ENCODE measurements around the gene DTX1. TPM values are rescaled to one million over a fixed set of nuclear protein-coding genes. Genes with fewer than 3 reads are reported as not detected.

The DTX1 gene
- polyA plus RNA-seq, 3 donors from 2014 or later, result 1.1 to 2.1 TPM; not detected in 1

DNA sequence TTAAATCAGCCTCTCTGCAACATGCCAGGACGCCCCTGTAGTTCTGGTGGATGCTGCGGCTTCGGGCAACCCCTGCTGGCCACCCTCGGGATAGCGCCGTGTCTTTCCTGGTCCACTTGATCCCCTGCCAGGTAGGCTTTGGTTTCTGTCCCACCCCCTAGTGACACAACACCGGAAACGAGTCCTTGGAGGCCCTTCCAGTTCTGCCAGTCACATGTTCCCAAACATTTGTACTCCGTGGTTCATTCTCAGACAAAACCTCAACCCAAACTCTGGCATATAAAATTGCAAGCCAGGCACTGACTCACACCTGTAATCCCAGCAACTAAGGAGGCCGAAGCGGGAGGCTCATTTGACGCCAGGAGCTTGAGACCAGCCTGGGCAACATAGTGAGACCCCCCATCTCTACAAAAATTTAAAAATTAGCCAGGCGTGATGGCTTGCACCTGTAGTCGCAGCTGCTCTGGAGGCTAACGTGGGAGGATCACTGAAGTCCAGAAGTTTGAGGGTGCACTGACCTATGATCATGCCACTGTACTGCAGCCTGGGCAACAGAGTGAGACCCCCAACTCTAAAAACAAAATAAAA is 42.0 kb downstream of the DTX1 start:
- H3K4me1 Mint-ChIP-seq, result peaks cover 7 to 9% of the 10 kb centered on the region in 2 donors
- peak overlapping the region in 1 of 6 donors; percentile 21 for H3K27ac Mint-ChIP-seq
- peaks cover 0 to 2% (median 0%) of the 10 kb centered on the region in 6 donors for H3K9me3 Mint-ChIP-seq
- no peak overlapping the region for H3K4me3 Mint-ChIP-seq
- peak; percentile 43 to 49 (median 44) for DNase-seq
- H3K27me3 Mint-ChIP-seq (ENCODE audit: low read depth in 3 of 3), result peaks cover 0 to 4% (median 2%) of the 10 kb centered on the region in 3 donors
- no peaks in the 10 kb centered on the region for H3K36me3 Mint-ChIP-seq

DNA sequence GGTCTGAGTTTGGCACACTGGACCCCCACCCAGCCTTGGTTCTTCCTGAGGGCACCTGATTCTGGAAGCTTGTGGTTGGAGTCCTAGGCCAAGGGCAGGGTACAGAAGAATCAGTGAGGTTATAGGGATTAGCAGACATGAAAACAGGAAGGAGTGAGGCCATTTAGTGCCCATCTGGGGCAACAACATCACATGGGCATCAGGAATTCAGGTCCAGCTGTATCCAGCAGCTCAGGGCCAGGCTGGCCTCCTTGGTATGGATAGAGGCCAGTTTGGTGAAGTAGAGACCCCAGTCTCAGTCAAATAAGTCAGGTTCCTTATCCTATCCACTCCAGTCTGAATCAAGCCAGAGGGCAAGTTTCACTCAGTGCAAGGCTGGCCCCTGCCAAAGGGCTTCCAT is 42.8 kb downstream of the DTX1 start:
- Mint-ChIP-seq H3K27me3 (ENCODE audit: low read depth in 3 of 3) (peaks cover 0 to 4% (median 2%) of the 10 kb centered on the region in 3 donors), H3K4me3 (no peak overlapping the region), H3K36me3 (no peaks in the 10 kb centered on the region), H3K9me3 (peaks cover 0 to 2% (median 0%) of the 10 kb centered on the region in 6 donors), H3K27ac (no peak overlapping the region), H3K4me1 (peaks cover 7 to 9% of the 10 kb centered on the region in 2 donors)
- no peak for DNase-seq

DNA sequence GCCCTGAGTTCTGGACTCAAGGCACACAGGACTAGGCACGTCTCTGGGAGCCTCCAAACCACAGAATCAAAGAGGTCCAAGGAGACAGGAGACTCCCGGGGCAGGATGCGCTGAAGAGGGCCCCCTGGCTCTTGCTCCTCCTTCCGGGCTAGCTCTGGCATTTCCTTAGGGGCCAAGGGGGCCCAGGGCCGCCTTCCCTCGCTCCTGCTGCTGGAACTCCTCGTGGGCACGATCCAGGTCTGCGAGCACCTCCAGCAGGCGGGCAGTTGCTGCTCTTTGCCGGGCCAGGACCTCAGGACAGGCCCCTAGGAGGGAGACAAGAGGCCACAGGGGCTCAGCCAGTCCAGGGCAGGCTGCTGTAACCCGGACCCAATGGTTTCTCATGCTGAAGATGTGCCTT is 43.2 kb downstream of the DTX1 start:
- DNase-seq, result no peak
- Mint-ChIP-seq H3K36me3 (no peaks in the 10 kb centered on the region), H3K27ac (no peak overlapping the region), H3K4me3 (no peak overlapping the region), H3K9me3 (peaks cover 0 to 2% (median 0%) of the 10 kb centered on the region in 6 donors), H3K4me1 (peaks cover 7 to 9% of the 10 kb centered on the region in 2 donors), H3K27me3 (ENCODE audit: low read depth in 3 of 3) (peaks cover 0 to 4% (median 2%) of the 10 kb centered on the region in 3 donors)

DNA sequence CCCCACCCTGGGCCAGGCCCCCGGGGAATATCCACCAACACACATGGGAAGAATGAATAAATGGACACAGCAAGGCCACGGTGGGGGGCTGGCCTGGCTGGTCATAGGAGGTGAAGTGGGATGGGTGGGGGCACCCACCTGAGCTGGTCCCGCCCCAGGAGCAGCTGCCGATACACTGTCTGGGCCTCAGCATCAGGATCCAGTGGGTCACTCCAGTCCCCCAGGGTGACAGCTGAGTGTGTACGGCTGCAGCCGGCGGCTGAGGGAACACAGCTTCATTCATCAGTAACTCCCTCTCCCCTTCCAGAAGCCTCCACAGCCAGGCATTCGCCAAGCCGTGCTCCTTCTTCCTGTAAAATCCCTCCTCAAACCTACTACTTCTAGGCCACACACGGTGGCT is 45.2 kb downstream of the DTX1 start:
- DNase-seq, result no peak
- peaks cover 0 to 2% (median 0%) of the 10 kb centered on the region in 6 donors for H3K9me3 Mint-ChIP-seq
- peaks cover 0 to 2% (median 2%) of the 10 kb centered on the region in 3 donors for H3K27me3 Mint-ChIP-seq (ENCODE audit: low read depth in 3 of 3)
- no peaks in the 10 kb centered on the region for H3K36me3 Mint-ChIP-seq
- H3K27ac Mint-ChIP-seq, result no peak overlapping the region
- H3K4me3 Mint-ChIP-seq, result no peak overlapping the region
- peaks cover 1 to 4% of the 10 kb centered on the region in 2 donors for H3K4me1 Mint-ChIP-seq

DNA sequence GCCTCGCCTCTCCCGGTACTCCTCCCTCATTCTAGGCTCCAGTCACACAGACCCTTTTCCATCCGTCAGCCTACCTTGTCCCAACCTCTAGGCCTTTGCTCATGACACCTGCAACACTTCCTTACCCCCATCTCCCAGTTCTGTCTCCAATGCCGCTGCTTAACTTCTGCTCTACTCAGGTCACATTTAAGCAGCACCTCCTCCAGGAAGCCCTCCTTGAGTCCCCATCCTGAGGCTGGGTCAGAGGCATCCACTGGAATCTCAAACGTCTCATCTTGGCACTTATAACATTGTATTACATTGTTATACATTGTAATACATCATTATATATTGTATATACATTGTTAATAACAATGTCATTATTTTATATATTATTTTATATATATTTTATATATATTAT is 46.3 kb downstream of the DTX1 start:
- no peak overlapping the region for H3K27ac Mint-ChIP-seq
- H3K4me3 Mint-ChIP-seq, result no peak overlapping the region
- H3K4me1 Mint-ChIP-seq, result peaks cover 1 to 4% of the 10 kb centered on the region in 2 donors
- peaks cover 0 to 2% (median 0%) of the 10 kb centered on the region in 6 donors for H3K9me3 Mint-ChIP-seq
- H3K27me3 Mint-ChIP-seq (ENCODE audit: low read depth in 3 of 3), result peaks cover 0 to 5% (median 2%) of the 10 kb centered on the region in 3 donors
- DNase-seq, result no peak
- no peaks in the 10 kb centered on the region for H3K36me3 Mint-ChIP-seq

DNA sequence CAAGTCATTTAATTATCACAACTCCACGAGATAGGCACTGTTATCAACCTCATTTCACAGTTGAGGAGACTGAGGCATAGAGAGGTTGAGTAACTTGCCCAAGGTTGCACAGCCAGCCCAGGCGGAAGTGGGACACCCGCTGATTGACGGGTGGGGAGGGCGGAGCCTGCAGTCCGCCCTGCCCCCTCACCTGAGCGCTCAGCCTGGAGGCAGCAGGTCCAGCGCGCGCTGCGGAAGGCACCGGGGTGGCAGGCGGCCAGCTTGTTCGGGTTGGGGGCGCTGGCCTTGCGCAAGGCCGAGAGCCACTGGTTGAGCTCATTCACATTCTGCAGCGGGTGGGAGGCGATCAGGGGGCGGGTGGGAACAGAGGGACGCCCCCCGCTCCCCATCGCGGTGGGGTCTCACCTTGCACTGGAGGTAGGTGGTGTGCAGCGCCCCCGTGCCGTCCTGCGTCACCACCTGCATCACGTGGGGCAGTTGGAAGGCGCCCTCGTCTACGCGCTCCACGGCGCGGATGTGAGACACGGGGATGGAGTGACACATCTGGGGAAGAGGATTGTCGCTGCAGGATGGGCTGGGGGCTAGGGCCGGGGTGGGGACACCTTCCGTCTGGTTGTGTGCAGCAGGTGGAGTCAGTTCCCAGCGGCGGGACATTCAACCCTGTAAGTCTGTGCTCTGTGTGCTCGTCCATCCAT is 47.4 kb downstream of the DTX1 start:
- Mint-ChIP-seq H3K4me3 (peak overlapping the region in 4 of 5 donors; percentile 30 to 62 (median 42)), H3K36me3 (no peaks in the 10 kb centered on the region), H3K27me3 (ENCODE audit: low read depth in 3 of 3) (peaks cover 0 to 5% (median 2%) of the 10 kb centered on the region in 3 donors), H3K27ac (no peak overlapping the region), H3K4me1 (peaks cover 1 to 4% of the 10 kb centered on the region in 2 donors), H3K9me3 (peaks cover 0 to 2% (median 0%) of the 10 kb centered on the region in 6 donors)
- peak in 2 of 3 donors; percentile 27 to 30 for DNase-seq

DNA sequence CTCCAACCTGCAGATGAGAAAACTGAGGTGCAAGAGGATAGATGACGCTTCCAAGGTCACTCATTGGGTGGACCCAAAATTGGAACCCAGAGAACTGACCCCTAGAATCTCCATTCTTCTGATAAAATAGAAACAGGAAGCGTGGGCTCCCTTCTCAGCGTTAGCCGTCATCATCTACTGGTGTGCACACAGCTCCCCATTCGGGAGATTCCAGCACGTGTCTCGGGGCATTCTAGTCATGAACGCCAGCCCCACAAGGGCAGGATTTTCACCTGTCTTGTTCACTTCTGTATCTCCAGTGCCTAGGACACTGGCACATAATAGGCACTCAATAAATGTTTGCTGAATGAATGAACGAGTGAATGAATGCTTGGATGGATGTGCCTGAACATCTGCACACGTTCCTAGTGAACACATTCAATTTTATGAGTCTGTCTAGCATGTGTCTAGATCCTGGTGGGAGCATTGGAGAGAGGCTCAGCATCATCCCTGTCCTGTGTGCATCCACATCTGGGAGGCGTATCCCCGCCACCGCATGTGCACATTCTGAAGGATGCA is 48.5 kb downstream of the DTX1 start:
- H3K9me3 Mint-ChIP-seq, result peaks cover 0 to 2% (median 0%) of the 10 kb centered on the region in 6 donors
- H3K4me1 Mint-ChIP-seq, result peaks cover 1 to 9% of the 10 kb centered on the region in 2 donors
- H3K27me3 Mint-ChIP-seq (ENCODE audit: low read depth in 3 of 3), result peaks cover 0 to 5% (median 2%) of the 10 kb centered on the region in 3 donors
- H3K27ac Mint-ChIP-seq, result no peak overlapping the region
- H3K4me3 Mint-ChIP-seq, result no peak overlapping the region
- H3K36me3 Mint-ChIP-seq, result no peaks in the 10 kb centered on the region
- DNase-seq, result no peak

DNA sequence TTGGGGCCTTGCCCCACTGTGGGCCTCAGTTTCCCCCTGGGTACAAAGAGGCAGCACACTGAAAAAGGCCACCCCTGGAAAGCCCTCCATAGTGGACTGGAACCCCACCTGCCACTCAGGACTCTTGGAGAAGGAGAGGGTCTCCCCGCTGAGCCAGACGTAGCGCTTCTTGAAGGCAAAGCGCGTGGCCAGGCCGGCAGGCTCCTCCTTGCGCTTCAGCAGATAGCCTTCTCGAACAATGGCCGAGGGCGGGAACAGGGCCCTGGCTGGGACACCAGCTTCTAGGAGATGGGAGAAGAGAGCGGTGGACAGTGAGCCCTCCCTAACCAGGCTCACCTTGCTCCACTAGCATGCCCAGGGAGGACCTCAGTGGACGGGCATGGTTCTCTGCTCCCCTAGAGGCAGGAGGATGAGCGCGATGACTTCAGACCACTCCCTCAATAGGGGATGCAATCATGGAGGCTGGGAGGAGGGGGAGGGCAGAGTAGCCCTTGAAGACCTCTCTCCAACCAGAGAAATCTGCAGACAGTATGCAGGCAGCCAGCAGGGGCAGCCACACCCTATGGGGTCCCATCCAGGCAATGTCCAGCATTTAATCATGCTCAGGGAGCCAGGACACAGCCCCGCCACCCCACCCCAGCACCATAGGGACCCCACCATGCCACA is 49.2 kb downstream of the DTX1 start:
- H3K4me3 Mint-ChIP-seq, result no peak overlapping the region
- H3K36me3 Mint-ChIP-seq, result no peaks in the 10 kb centered on the region
- no peak for DNase-seq
- peaks cover 1 to 14% of the 10 kb centered on the region in 2 donors for H3K4me1 Mint-ChIP-seq
- peaks cover 0 to 3% (median 2%) of the 10 kb centered on the region in 3 donors for H3K27me3 Mint-ChIP-seq (ENCODE audit: low read depth in 3 of 3)
- H3K27ac Mint-ChIP-seq, result no peak overlapping the region
- peaks cover 0 to 2% (median 0%) of the 10 kb centered on the region in 6 donors for H3K9me3 Mint-ChIP-seq

DNA sequence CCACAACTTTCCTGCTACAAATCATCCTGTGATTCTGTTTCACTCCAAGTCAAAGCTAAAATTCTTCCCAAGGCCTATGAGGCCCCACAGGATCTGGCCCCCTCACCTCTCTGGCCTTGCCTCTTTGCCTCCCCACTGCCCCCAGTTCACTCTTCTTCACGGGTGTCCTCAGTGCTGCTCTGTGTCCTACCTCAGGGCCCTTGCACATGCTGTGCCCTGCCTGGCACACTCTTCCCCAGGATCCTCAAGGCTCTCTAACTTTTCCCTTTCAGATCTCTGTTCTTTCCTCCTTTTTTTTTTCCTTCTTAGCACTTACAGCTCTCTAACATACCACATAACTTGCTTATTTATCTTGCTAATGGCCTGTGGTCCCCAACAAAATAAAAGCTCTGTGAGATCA is 49.8 kb downstream of the DTX1 start:
- H3K36me3 Mint-ChIP-seq, result no peaks in the 10 kb centered on the region
- H3K4me1 Mint-ChIP-seq, result peaks cover 1 to 14% of the 10 kb centered on the region in 2 donors
- no peak overlapping the region for H3K4me3 Mint-ChIP-seq
- H3K27me3 Mint-ChIP-seq (ENCODE audit: low read depth in 3 of 3), result peaks cover 0 to 3% (median 2%) of the 10 kb centered on the region in 3 donors
- no peak overlapping the region for H3K27ac Mint-ChIP-seq
- no peak for DNase-seq
- H3K9me3 Mint-ChIP-seq, result peaks cover 0 to 2% (median 0%) of the 10 kb centered on the region in 6 donors

DNA sequence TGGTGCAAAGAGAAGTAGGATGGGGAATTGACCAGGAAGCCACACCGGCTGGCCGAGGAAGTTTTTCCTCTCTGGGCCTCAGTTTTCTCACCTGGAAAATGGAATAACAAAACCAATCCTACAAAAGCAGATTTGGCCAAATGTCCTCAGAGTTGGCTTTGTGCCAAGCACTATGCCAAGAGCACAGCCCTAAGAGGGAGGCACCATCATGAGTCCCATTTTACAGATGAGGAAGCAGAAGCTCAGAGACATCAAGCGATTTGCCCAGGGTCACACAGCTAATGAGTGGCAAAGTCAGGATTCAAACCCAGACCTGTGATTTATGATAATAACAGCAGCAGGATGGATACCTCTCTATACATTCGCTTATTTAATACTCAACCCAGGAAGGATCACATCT is 51.8 kb downstream of the DTX1 start:
- Mint-ChIP-seq H3K9me3 (no peaks in the 10 kb centered on the region), H3K27ac (no peak overlapping the region), H3K4me3 (no peak overlapping the region), H3K4me1 (peaks cover 1 to 14% of the 10 kb centered on the region in 2 donors), H3K36me3 (no peaks in the 10 kb centered on the region), H3K27me3 (ENCODE audit: low read depth in 3 of 3) (peaks cover 0 to 3% (median 0%) of the 10 kb centered on the region in 3 donors)
- no peak for DNase-seq

DNA sequence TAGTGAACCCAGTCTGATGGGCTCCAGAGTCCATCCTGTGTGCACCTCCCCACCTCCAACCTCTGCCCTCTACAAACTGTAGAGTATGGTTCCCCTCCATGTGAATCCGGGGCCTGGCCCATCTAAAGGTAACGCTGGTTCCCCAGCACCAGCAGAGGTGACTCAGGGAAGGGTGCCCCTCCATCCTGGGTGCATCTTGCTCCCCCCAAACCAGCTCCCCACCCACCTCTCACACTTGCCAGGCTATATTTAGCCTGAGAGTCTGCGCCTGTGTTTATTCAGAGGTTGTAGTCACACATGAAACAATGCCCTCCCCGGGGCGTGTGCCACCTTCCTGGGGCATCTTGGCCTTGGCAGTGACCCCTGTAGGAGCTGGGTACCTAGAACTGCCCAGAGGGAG is 52.8 kb downstream of the DTX1 start:
- Mint-ChIP-seq H3K4me1 (peaks cover 0 to 14% of the 10 kb centered on the region in 2 donors), H3K27me3 (ENCODE audit: low read depth in 3 of 3) (peaks cover 0 to 3% (median 0%) of the 10 kb centered on the region in 3 donors), H3K27ac (peak overlapping the region in 1 of 6 donors; percentile 45), H3K36me3 (no peaks in the 10 kb centered on the region), H3K4me3 (no peak overlapping the region), H3K9me3 (no peaks in the 10 kb centered on the region)
- DNase-seq, result no peak

DNA sequence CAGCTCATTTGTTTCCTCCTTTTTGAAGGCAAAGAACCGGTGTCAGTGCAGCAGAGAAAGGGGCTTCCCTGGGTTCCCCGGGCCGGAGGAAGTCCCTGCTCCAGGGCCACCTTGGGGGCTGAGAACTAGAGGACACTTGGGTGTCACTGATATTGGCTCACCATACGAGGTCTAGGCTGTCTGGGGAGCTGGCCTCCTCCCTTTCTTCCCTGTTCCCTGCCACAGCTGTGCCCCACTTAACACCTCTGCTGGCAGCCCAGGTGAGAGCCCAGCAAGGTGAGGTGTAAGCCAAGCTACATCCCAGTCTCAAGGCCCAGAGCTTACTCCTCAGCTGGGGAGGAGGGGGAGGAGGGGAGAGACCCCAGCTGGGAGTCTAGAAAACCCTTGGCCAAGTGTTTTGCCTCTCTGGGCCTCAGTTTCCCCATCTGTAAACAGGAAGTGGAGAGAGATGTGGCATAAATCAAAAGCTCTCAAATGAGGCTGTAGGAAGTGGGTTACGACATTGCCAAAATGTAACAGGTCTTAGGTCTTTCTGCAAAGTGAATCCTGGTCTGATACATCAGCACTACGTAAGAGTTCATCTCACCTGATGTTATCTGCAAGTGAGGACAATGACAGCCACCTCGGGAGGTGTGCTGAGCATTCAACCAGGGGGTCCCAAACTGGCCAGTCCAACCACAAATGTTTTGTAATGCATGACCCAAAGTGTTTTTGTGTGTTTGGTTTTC is 53.5 kb downstream of the DTX1 start:
- Mint-ChIP-seq H3K36me3 (no peaks in the 10 kb centered on the region), H3K4me3 (no peak overlapping the region), H3K27ac (peak overlapping the region in 3 of 6 donors; percentile 35 to 50 (median 45)), H3K27me3 (ENCODE audit: low read depth in 3 of 3) (peaks cover 0 to 3% (median 0%) of the 10 kb centered on the region in 3 donors), H3K4me1 (peaks cover 0 to 14% of the 10 kb centered on the region in 2 donors), H3K9me3 (no peaks in the 10 kb centered on the region)
- peak; percentile 23 to 48 (median 43) for DNase-seq

DNA sequence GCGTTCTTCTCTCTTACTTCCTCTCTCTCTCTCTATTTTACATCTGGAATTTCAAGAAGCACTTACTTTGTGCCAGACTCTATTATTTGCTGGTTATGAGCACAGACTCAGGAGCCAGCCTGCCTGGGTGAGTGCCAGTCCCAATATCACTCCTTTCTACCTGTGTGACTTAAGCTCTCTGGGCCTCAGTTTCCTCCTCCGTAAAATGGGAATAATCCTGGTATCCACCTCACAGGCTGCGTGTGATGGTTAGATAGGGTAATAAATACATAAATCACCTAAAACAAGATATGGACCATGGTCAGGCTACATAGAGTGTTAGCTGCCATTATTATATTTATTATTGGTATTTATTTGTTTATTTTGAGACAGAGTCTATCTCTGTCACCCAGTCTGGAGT is 54.7 kb downstream of the DTX1 start:
- no peaks in the 10 kb centered on the region for H3K9me3 Mint-ChIP-seq
- H3K27ac Mint-ChIP-seq, result no peak overlapping the region
- H3K27me3 Mint-ChIP-seq (ENCODE audit: low read depth in 3 of 3), result peaks cover 0 to 3% (median 0%) of the 10 kb centered on the region in 3 donors
- H3K4me1 Mint-ChIP-seq, result peaks cover 0 to 14% of the 10 kb centered on the region in 2 donors
- DNase-seq, result no peak
- no peak overlapping the region for H3K4me3 Mint-ChIP-seq
- no peaks in the 10 kb centered on the region for H3K36me3 Mint-ChIP-seq

Measured in immature natural killer cell (primary cell).